Fibroblast of lung (primary cell): ENCODE results near the gene IGSF11. TPM values are rescaled to one million over a fixed set of nuclear protein-coding genes. Genes with fewer than 3 reads are reported as not detected.

ENCODE experiments used
- DNase-seq, 2 donors: peaks; one replicate each; pipeline versions ENCODE4 v3.0.0 to v3.0.0-alpha.2; 2010; ENCODE audit warnings: low read depth in 2 of 2
- H2AFZ ChIP-seq: 2 replicates; pipeline ENCODE4 v1.5.1; 2012; ENCODE audit warnings: low read length, control low read depth, inconsistent platforms
- H3K27ac ChIP-seq: 2 replicates; pipeline ENCODE4 v1.5.1; 2011; ENCODE audit warnings: low read length, control low read depth; ENCODE audit not compliant: insufficient read depth
- H3K27me3 ChIP-seq: 2 replicates; pipeline ENCODE4 v1.5.1; 2011; ENCODE audit warnings: mild to moderate bottlenecking, low read length; ENCODE audit not compliant: control insufficient read depth, insufficient read depth
- H3K36me3 ChIP-seq: 2 replicates; pipeline ENCODE4 v1.5.1; 2011; ENCODE audit warnings: low read length; ENCODE audit not compliant: control insufficient read depth, insufficient read depth
- H3K4me1 ChIP-seq: 2 replicates; pipeline ENCODE4 v1.5.1; 2011; ENCODE audit warnings: low read length; ENCODE audit not compliant: control insufficient read depth, insufficient read depth; ENCODE audit errors: extremely low read depth
- H3K4me2 ChIP-seq: 2 replicates; pipeline ENCODE4 v1.5.1; 2011; ENCODE audit warnings: low read length, control low read depth; ENCODE audit not compliant: insufficient read depth; ENCODE audit errors: extremely low read depth
- H3K4me3 ChIP-seq, 4 experiments: fragments of 200-600 bp in 1 of 4; sonication (generic) in 1 of 4; replicated peaks in 1 of 4; 2 replicates each; pipeline ENCODE4 v1.5.1; 2011 to 2016; ENCODE audit warnings: low read length in 4 of 4, low read depth in 3 of 4, mild to moderate bottlenecking in 3 of 4, control low read depth in 2 of 4, inconsistent platforms in 1 of 4, mixed read lengths in 1 of 4; ENCODE audit not compliant: insufficient read depth in 1 of 4; ENCODE audit errors: control extremely low read depth in 1 of 4
- H3K79me2 ChIP-seq: 2 replicates; pipeline ENCODE4 v1.5.1; 2012; ENCODE audit warnings: mild to moderate bottlenecking, low read length, inconsistent platforms; ENCODE audit not compliant: control insufficient read depth, insufficient read depth
- H3K9ac ChIP-seq: 2 replicates; pipeline ENCODE4 v1.5.1; 2011; ENCODE audit warnings: mild to moderate bottlenecking, low read length, control low read depth; ENCODE audit not compliant: insufficient read depth
- H3K9me3 ChIP-seq: 2 replicates; pipeline ENCODE4 v1.5.1; 2012; ENCODE audit warnings: low read depth, low read length; ENCODE audit not compliant: control insufficient read depth, insufficient read depth
- H4K20me1 ChIP-seq: 2 replicates; pipeline ENCODE4 v1.5.1; 2011; ENCODE audit warnings: low read length; ENCODE audit not compliant: control insufficient read depth, insufficient read depth; ENCODE audit errors: extremely low read depth
- CTCF ChIP-seq, 2 donors: IDR thresholded peaks in 1 of 2; conservative IDR thresholded peaks in 1 of 2; 1 replicate in 1 of 2; 2 replicates in 1 of 2; pipeline ENCODE4 v1.5.1; 2011 to 2012; ENCODE audit warnings: low read length in 2 of 2, control low read depth in 1 of 2, inconsistent platforms in 1 of 2, low read depth in 1 of 2, mild to moderate bottlenecking in 1 of 2
- EZH2 ChIP-seq: IDR thresholded peaks from 2 replicates; pipeline ENCODE4 v1.5.1; 2012; ENCODE audit warnings: low read length, control low read depth, mild to moderate bottlenecking; ENCODE audit errors: missing control alignments
- polyA plus RNA-seq, 2 donors: library from polyadenylated mRNA; depleted of rRNA in 1 of 2; stranded (reverse) in 1 of 2; unstranded in 1 of 2; fragments of >200 nt; gene quantifications; 2 replicates each; pipeline ENCODE4 v1.2.1, GENCODE V29; 2011 to 2012; ENCODE audit warnings: missing spikeins in 1 of 2
- total RNA-seq: library from RNA; depleted of rRNA; stranded (reverse); fragments of >200 nt; gene quantifications from 2 replicates; pipeline ENCODE4 v1.2.1, GENCODE V29; 2014

The IGSF11 gene
- total and polyA plus RNA-seq, 2 donors (not counting 1 experiment from before 2014, with no cell fraction given), result under 0.01 TPM; not detected in 1

- Histone ChIP-seq H2AFZ (no peak overlapping the region), H3K36me3 (no peaks in the 10 kb centered on the region), H3K4me1 (no peaks in the 10 kb centered on the region), H4K20me1 (no peaks in the 10 kb centered on the region), H3K27ac (no peak overlapping the region), H3K4me2 (no peak overlapping the region), H3K4me3 (no peak overlapping the region), H3K9me3 (no peaks in the 10 kb centered on the region), H3K27me3 (no peaks in the 10 kb centered on the region), H3K79me2 (no peaks in the 10 kb centered on the region), H3K9ac (no peak overlapping the region)
- DNase-seq, result no peak
- no peak for TF ChIP-seq EZH2
- no peak for TF ChIP-seq CTCF (conservative IDR thresholded peaks at IDR 0.05 in 1 of 2, IDR thresholded peaks at IDR 0.05 in 1 of 2; ENCODE audit: low read depth in 1 of 2, low read length in 2 of 2)
Observed at GRCh38 chr3:119063471-119063870, 28.8 kb upstream of the IGSF11 start.

- Histone ChIP-seq H3K4me3 (no peak overlapping the region), H3K4me1 (no peaks in the 10 kb centered on the region), H3K27ac (no peak overlapping the region), H3K9me3 (no peaks in the 10 kb centered on the region), H2AFZ (no peak overlapping the region), H4K20me1 (no peaks in the 10 kb centered on the region), H3K79me2 (no peaks in the 10 kb centered on the region), H3K9ac (no peak overlapping the region), H3K27me3 (no peaks in the 10 kb centered on the region), H3K4me2 (no peak overlapping the region), H3K36me3 (no peaks in the 10 kb centered on the region)
- no peak for DNase-seq
- no peak for TF ChIP-seq CTCF (conservative IDR thresholded peaks at IDR 0.05 in 1 of 2, IDR thresholded peaks at IDR 0.05 in 1 of 2; ENCODE audit: low read depth in 1 of 2, low read length in 2 of 2)
- TF ChIP-seq EZH2, result no peak
Observed at GRCh38 chr3:119062892-119063291, 28.2 kb upstream of the IGSF11 start.

- no peaks in the 10 kb centered on the region for H3K36me3 ChIP-seq
- no peak for TF ChIP-seq CTCF (conservative IDR thresholded peaks at IDR 0.05 in 1 of 2, IDR thresholded peaks at IDR 0.05 in 1 of 2; ENCODE audit: low read depth in 1 of 2, low read length in 2 of 2)
- no peak for TF ChIP-seq EZH2
- no peak overlapping the region for H3K27ac ChIP-seq
- H3K79me2 ChIP-seq, result no peaks in the 10 kb centered on the region
- no peak overlapping the region for H3K4me2 ChIP-seq
- no peaks in the 10 kb centered on the region for H3K27me3 ChIP-seq
- H3K4me3 ChIP-seq, result no peak overlapping the region
- no peaks in the 10 kb centered on the region for H3K9me3 ChIP-seq
- no peaks in the 10 kb centered on the region for H3K4me1 ChIP-seq
- DNase-seq, result no peak
- H3K9ac ChIP-seq, result no peak overlapping the region
- no peaks in the 10 kb centered on the region for H4K20me1 ChIP-seq
- H2AFZ ChIP-seq, result no peak overlapping the region
Observed at GRCh38 chr3:119044593-119044992, 9.9 kb upstream of the IGSF11 start.
